GM21367 (cell line): ENCODE data around the gene CDH15.
"Not testable (repeated sequence)": the region's sequence is repeated elsewhere in the genome, so short reads cannot be mapped to it uniquely, and the experiment has no call there.

Experiments
- ATAC-seq: cut with Tn5 transposase; IDR thresholded peaks from one replicate; pipeline ENCODE4 v1.9.1; 2021; ENCODE audit not compliant: unreplicated experiment

CDH15 gene

DNA sequence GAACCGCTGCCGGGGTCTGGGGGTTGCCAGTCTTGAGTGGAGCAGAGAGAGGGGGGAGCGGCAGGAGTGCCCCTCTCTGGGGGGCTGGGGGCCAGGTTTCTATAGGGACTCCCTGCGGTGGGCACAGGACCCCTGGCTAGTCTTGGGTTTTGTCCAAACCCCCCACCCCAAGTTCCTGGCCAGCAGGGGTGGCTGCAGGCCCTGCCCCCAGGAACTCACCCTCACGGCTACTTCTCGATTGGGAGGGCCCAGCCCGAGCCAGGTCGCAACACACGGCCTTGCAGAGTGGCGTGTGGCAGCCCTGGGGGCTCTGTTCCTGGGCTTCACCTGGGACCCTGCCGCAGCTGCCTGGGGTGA, 601 bp downstream of the CDH15 start:
- no peak for ATAC-seq

DNA sequence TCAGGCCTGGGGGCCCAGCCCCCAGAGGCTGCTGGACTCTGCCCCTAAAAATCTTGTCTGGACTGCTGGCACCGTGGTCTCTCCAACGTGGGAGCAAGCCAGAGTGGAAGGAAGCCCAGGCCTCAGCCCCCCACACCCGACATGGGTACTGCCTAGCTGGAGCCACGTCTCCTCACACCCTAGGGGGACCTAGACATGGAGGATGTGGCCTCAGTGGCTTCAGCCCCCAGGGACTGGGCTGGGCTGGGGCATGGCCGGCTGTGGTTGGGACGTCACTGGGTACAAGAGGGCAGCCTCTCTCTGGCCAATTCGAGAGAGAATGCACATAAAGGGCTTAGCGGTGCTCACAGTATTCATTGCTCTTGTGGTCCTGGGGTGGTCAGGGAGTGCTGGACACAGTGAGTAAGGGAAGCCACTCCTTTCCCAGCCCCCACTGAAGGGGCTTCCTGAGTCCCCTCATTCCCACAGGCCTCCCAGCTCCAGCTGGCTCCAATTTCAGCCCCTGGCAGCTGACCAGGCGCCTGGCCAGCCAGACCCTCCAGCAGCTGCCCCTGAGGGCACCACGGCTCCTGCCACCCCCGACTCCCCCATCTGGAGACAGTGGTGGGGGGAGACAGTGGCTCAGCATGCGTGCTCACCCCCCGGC, 1.1 kb downstream of the CDH15 start:
- ATAC-seq, result no peak

DNA sequence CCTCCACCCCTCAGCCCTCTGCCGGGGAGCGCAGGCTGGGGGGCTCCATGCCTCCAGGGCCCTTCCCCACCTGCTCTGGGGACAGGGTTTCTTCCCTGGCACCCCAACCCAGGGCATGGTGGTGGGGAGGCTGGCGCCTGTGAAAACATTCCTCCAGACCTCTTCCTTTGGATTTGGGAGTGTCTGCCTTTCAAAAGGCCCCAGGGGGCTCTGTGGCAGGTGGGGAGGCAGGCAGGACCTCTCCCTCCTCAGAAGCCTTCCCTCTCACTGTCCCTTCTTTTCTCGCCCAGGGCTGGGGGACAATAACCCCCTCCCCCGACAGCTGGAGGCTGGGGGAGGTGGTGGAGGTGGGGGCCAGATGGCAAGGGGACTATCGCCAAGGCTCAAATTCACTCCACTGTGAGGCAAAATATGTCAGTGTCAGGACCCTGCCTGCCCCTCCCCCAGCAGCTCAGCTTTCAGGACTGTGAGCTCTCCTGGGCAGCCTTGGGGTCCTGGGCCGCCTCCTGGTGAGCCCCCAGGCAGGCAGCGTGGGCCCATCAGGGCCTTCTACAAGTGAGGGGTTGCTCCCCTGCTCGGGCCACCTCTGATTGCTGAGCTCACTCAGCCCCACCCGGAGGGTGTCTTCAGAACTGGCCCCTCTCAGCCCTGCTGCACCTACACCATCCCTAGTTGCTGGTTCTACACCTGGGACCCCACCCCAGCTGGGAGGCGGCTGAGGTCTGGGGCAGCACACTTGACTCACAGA, 1.8 kb downstream of the CDH15 start:
- no peak for ATAC-seq

DNA sequence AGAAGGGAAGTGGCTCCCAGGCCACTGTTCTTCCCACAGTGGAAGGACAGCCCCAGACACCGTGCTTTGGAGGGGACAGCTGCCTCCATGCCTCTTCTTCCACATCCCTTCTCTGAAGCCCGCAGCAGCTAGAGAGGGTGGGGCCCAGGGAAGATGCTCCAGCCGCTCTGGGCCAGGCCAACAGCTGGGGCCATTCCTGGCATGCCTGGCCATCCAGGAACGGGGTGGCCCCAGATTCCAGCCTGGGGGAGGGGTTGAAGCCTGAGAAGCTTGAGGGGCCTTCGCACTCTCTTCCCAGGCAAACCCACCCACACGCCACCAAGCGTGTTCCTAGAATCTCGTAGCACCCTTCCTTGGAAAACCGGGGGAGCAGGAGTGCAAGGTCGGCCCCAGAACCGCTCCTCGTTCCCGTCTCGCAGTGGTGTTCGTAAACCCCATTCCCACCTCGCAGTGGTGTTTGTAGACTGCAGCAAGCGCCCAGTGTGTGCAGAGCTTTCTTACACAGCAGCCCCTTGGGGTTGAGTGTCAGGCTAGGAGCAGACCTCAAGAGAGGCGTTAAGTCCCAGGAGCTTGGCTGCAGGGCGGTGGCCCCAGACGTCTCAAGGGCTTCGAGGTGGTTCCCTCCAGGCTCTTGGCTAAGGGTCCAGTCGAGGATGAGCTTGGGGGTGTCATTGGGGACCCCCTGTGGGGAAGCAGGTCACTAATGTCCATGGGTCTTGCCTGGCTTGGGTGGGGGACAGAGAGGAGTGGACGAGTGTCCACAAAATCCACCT, 2.7 kb downstream of the CDH15 start:
- ATAC-seq, result no peak

DNA sequence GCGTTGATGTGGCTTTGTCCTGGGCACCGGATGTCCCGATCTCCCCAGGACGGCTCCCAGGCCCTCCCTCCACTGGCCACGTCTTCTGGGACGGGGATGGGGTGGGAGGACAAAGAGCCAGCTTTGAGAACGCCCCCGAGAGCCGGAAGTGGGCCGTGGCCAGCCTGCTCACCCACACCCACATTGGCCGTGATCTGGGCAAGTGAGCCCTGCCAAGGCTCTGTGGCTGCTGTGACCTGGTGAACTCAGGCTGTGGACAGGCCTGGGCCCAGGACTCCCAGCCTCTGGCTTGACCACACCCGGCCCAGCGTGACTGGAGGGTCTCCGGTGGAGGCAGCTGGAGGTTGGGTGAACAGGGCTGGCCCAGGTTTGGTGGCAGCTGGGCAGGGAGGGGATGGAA, 3.3 kb downstream of the CDH15 start:
- no peak for ATAC-seq

DNA sequence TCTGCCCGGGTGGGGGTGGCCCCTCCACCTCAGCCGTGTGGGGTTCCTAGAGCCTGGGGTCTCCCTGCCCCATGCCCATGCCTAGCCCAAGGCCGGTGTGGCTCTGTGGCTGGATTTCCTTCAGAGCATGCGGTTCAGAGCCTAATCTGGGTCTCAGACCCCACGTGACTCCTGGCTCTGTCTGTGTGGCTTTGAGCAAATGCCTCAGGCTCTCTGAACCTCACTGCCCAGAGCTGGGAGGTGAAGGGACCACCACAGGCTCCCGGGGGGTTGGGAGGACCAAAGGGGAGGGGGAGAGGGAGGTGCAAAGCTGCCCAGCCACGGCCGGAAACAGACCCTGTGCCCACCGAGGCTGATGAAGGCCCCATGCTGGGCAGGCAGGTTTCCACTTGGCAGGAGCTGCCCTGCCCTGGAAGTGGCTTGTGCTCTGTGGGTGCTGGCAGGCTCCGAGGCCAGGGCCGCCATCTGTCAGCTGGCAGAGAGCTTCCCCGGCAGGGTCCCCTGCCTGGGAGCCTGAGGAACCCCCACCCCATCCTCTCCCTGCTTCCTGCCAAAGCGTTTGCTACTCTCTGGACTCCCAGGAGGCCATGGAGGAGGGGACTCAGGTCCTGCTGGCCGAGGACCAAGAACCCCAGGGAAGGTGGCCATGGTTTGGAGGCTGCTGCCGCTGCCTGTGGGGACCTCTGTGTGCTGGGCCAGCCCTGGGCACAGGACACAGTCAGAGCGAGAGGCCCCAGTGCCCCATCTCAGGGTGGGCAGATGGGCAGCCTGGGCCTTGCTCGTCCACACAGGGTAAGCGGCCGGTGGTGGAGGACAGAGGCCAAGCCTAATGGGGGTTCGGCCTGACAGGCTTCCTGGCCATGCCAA, 4.0 kb downstream of the CDH15 start:
- ATAC-seq, result no peak

DNA sequence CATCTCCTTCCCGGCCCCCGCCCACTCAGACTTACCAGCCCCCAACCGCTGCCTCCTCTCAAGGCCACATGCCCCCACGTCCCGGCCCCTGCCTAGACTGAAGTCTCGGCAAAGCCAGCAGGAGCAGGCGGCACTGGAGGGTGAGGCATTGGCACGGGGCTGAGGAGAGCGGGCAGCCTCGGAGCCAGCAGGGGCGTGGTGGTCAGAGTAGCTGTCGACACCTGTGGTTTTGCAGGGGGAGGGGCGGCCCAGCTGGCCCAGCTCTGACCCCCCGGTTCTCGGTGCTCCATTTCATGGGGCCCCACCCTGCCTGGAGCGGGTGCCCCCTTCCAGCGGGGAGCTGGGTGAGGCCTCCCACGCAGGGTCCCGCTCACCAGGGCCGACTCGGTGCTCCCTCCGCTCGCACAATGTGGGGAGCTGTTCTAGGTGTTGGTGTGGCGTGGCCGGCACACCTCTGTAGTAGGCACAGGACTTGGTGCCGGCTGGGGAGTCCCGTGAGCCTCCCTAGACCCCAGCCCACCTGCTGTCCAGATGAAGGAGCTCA, 4.7 kb downstream of the CDH15 start:
- ATAC-seq, result no peak

DNA sequence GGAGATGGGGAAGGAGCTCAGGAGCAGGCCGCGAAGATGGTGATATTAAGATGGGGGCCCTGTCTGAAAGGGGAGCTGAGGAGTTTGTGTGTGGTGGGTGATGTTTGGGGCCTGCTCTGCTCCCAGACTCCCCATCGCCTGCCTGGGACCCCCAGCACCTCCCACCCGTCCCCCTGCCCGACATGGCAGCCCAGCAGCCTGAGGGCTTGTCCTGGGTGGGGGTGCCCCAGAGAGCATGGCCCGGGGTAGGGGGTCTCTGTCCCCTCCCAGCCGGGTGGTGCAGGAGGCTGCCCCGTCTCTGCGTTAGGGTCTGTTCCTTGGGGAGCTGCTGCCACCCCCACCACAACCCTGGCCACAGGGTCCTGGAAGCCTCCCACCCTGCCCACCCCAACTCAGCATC, 5.2 kb downstream of the CDH15 start:
- ATAC-seq, result no peak

DNA sequence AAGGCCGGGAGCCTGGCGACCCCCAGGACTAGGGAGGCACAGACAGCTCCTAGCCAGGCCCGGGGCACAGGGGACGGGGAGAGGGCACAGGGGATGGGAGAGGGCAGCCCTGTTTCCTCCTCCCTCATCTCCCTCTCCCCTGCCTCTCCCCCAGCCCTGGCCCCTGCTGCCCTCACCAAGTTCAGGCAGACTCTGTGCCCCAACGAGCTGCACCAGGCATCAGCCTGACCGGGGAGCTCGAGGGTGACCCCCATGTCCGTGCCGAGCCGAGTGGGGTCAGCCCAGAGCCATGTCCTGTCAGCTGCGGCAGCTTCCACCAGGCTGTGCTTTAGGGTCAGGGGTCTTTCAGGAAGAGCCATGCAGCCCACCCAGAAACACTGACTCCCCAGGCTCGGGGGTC, 6.0 kb downstream of the CDH15 start:
- no peak for ATAC-seq

DNA sequence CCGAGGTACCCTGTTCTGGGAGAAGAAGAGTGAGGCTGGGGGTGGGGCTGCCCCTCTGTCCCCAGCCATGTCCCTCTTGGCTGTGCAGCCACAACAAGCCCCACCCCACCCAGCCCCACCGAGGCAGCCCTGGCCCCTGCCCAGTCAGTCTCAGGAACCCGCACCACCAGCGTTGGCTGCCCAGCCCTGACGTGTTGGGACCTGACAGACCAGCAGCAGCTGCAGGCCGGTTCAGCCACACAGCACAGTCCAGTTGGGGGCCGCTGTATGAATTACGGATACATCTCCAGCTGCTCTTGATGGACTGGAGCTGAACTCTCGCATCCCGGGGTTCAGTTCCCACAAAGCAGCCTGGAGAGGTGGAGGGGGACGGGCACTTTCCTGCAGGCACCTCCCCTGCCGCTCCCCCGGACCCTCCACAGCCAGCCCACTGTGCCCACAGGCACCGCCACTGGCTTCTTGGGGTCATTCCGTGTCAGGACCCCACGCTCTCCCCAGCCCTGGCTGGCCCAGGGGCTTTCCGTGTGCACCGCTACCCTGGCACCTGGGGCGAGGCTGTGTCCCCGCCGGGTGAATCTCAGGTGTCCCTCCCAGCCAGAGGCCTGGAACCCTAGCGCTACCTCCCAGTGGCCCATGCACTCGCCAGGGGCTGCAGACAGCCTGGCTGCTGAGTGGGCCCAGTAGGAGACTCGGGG, 7.1 kb downstream of the CDH15 start:
- ATAC-seq, result no peak

DNA sequence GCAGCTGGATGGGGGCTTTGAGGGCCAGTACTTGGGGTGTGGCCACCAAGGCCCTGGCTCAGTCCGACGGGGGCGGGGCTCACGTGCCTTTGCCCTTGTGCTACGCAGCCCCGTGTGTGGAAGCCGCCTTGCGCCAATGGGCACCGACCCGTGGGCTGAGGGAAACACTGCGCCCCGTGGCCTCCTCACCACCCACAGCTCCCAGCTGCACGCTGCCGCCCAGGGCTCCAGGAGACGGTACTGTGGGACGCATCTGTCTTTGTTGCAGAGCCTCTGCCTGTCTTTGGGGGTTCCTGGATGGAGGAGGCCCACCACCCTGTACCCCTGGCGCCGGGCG, 7.6 kb downstream of the CDH15 start:
- ATAC-seq, result no peak

DNA sequence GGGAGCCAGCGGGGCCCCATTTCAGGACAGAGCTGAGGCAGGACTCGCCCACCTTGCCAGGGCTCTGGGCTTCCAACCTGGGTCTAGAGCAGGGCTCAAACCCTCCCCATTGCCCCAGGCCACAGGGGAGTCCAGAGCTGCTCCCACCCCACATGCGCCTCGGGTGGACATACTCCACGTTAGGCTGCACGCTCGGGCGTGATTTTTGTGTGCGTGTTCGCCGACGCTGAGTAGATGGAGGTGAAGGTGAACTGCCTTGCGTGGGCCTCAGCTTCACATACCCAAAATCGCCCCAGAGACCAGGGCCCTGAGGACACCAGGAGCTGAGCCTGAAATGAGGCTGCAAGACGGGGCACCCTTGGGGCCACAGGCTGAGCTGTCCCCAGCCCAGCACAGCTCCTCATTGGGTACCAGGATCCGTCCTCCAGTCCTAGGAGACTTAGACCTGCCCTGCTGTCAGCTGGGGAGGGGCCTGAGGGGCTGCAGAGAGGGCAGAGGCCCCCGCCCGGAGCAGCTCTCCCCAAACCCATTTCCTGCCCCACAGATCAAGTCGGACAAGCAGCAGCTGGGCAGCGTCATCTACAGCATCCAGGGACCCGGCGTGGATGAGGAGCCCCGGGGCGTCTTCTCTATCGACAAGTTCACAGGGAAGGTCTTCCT, 8.2 kb downstream of the CDH15 start:
- no peak for ATAC-seq

DNA sequence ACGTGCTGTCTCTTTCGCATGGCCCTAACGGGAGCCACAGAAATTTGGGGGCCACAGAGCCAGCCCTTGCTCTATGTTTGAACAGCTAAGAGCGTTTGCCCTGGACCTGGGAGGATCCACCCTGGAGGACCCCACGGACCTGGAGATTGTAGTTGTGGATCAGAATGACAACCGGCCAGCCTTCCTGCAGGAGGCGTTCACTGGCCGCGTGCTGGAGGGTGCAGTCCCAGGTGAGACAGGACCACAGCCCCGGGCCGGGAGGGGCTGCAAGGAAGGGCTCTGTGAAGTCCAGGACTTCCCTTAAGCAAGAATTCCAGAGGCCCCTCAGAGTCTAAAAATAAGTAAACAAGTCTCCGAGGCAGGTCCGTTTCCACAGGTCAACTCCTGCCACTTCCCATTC, 11.9 kb downstream of the CDH15 start:
- ATAC-seq, result no peak

DNA sequence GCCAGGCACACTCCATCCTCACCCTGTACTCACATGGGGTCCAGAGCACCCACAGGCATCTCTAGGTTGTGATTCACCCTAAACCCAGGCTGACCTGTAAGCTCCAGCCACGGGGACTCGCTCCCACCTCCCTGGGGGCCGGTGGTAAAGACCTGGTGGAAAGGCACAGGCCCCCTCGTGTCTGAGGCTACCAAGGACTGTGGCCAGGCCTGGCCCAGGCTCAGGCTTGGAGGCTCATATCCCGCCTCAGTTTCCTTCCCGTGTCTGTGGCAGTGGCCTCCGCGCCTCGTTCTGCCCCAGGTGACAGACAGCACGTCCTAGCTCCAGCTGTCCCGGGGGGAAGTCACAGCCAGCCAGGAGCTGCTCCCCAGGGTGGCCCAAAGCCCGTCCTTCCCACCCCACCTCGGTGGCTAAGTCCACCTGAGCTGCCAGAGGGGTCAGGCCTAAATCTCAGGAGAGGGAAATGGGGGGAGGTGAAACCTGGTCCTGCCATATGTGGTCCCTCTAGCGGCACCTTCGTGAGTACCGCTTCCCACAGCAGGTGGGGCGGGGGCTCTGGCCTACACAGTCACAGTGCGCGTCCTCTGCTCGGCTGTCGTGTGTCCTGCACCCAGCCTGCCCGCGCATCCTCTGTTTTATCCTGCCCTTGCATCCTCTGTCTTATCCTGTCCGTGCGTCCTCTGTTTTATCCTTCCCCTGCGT, 12.6 kb downstream of the CDH15 start:
- ATAC-seq, result no peak

DNA sequence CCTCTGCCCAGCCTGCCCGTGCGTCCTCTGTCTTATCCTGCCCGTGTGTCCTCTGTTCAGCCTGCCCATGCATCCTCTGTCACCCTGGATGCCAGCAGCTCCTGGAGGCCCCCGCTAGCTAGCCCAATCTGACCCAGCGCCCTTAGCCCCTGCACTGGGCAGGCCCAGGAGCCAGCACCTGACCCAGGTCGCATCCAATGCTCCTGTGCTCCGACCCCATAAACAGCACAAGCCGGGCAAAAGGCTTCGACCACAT, 13.1 kb downstream of the CDH15 start:
- ATAC-seq, result no peak

DNA sequence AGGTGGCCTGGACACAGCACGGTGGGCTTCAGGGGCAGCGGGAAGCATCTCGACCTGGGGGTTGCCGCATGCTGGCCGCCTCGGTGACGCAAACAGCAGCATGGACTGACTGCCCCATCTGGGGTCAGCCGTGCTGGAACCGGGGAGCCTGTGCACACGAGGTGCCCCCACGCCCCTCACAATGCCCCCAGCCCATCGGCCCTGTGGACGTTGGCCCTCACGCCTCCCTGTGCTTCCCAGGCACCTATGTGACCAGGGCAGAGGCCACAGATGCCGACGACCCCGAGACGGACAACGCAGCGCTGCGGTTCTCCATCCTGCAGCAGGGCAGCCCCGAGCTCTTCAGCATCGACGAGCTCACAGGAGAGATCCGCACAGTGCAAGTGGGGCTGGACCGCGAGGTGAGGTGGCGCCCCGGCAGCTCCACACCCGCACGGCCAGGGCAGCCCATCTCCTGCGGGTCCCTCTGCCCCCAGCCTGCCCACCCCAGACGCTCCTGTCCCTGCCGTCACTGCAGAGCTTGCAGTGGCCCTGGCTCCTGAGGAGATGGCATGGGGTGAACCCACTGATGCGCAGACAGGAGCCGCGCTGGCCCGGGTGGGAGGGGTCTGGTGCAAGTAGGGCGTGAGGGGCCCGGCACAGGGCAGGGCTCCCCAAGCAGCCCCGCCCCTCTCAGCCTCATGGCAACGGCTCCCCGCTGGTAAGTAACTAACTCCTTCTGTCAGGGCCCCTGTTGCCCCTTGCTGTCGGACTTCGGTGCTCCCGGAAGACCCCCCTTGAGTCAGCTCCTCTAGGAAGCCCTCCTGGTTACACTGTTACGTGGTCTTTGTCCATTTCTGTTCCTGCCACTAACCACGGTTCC, 13.6 kb downstream of the CDH15 start:
- ATAC-seq, result no peak

DNA sequence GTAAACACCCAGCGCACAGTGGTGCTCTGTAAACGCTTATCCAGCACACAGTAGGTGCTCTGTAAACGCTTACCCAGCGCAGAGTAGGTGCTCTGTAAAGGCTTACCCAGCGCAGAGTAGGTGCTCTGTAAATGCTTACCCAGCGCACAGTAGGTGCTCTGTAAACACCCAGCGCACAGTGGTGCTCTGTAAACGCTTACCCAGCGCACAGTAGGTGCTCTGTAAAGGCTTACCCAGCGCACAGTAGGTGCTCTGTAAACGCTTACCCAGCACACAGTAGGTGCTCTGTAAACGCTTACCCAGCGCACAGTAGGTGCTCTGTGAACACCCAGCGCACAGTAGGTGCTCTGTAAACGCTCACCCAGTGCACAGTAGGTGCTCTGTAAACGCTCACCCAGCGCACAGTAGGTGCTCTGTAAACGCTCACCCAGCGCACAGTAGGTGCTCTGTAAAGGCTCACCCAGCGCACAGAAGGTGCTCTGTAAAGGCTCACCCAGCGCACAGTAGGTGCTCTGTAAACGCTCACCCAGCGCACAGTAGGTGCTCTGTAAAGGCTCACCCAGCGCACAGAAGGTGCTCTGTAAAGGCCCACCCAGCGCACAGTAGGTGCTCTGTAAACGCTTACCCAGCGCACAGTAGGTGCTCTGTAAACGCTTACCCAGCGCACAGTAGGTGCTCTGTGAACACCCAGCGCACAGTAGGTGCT, 14.5 kb downstream of the CDH15 start:
- ATAC-seq, result not testable (repeated sequence)

DNA sequence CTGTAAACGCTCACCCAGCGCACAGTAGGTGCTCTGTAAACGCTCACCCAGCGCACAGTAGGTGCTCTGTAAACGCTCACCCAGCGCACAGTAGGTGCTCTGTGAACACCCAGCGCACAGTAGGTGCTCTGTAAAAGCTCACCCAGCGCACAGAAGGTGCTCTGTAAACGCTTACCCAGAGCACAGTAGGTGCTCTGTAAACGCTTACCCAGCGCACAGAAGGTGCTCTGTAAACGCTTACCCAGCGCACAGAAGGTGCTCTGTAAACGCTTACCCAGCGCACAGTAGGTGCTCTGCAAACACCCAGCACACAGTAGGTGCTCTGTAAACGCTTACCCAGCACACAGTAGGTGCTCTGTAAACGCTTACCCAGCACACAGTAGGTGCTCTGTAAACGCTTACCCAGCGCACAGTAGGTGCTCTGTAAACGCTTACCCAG, 15.1 kb downstream of the CDH15 start:
- not testable (repeated sequence) for ATAC-seq
